Esophagus muscularis mucosa (tissue), 4 donors: ENCODE measurements around the gene MBD5. TPM values are rescaled to one million over a fixed set of nuclear protein-coding genes. Genes with fewer than 3 reads are reported as not detected.

ENCODE experiments used
- DNase-seq: peaks from one replicate; pipeline ENCODE4 v3.0.0-alpha.2; 2017; ENCODE audit errors: extremely low spot score
- H3K27ac ChIP-seq, 4 donors: fragments of 200-600 bp; sonication (generic); replicated peaks in 1 of 4; 1 replicate in 3 of 4; 2 replicates in 1 of 4; pipeline ENCODE4 v1.5.1; 2016 to 2019; ENCODE audit warnings: mild to moderate bottlenecking in 1 of 4
- H3K27me3 ChIP-seq, 4 donors: fragments of 200-600 bp; sonication (generic); one replicate each; pipeline versions ENCODE4 v1.5.1 to v1.6.0; 2016 to 2019
- H3K36me3 ChIP-seq, 4 donors: fragments of 200-600 bp; sonication (generic); one replicate each; pipeline ENCODE4 v1.5.1; 2016 to 2019
- H3K4me1 ChIP-seq, 4 donors: fragments of 200-600 bp; sonication (generic); one replicate each; pipeline ENCODE4 v1.5.1; 2016 to 2019
- H3K4me3 ChIP-seq, 4 donors: fragments of 200-600 bp; sonication (generic); 1 replicate in 2 of 4; 2 replicates in 2 of 4; pipeline ENCODE4 v1.5.1; 2016 to 2019; ENCODE audit warnings: mild to moderate bottlenecking in 4 of 4, moderate library complexity in 1 of 4
- H3K9me3 ChIP-seq, 4 donors: fragments of 200-600 bp; sonication (generic); 1 replicate in 3 of 4; 2 replicates in 1 of 4; pipeline ENCODE4 v1.5.1; 2016 to 2019
- EP300 ChIP-seq: sonication (generic); formaldehyde crosslinking; IDR thresholded peaks from one replicate; pipeline ENCODE4 v1.6.1; 2017; ENCODE audit warnings: antibody characterized with exemption
- POLR2A ChIP-seq: fragments of 450-650 bp; IDR thresholded peaks from one replicate; pipeline ENCODE4 v1.6.1; 2017; ENCODE audit warnings: antibody characterized with exemption, moderate library complexity, mild to moderate bottlenecking, low read depth
- POLR2AphosphoS5 ChIP-seq, 2 donors: sonication (generic); formaldehyde crosslinking; IDR thresholded peaks; one replicate each; pipeline ENCODE4 v1.6.1; 2017; ENCODE audit warnings: antibody characterized with exemption in 2 of 2
- WGBS: methylation state at CpG from one replicate; pipeline ENCODE4 v1.1.5; 2018; 5-methylcytosine and 5-hydroxymethylcytosine counted together
- intact Hi-C: fragments of 100-400 bp; cut with DNase I; formaldehyde crosslinking; loops from one replicate; pipeline ENCODE4 v1.15.1; 2023
- total RNA-seq, 4 donors: library from RNA; depleted of rRNA; stranded (reverse); fragments of >200 nt; gene quantifications; one replicate each; pipeline versions ENCODE4 v1.1.0 to v1.2.1, GENCODE V29; 2016
- TF ChIP-seq, protein P1 (sequence below), 3 experiments: fragments of 200-600 bp in 2 of 3; fragments of 450-650 bp in 1 of 3; sonication (generic) in 2 of 3; IDR thresholded peaks; one replicate each; pipeline ENCODE4 v1.5.1; 2017 to 2019; ENCODE audit warnings: antibody characterized with exemption in 3 of 3, mild to moderate bottlenecking in 2 of 3, moderate library complexity in 1 of 3

Gene MBD5
- total RNA-seq, 4 donors from 2014 or later, result 34.6 to 49.0 (median 44.9) TPM

DNA sequence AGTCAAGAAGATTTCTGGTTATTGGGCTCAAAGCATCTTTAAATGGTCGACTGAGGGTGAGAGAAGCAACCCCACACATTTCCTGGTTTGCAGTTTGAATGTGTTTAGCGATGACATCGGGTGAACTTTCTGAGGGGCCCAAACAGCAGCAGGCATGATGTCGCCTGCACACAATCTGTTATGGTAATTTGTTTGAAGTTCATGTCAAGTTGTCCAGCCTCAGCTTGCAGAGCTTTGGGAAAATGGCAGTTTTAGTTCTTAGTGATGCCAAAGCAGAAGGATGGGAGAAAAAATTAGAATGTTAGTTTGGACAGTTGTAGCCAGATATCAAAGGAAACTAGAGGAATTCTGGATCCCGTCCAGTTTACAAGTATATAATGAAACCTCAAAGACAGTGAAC, 284.6 kb downstream of the MBD5 start:
- H3K27me3 ChIP-seq, result no peaks in the 10 kb centered on the region
- DNase-seq, result no peak
- 35% methylated on average over 5 of the region's 5 CpGs for WGBS

DNA sequence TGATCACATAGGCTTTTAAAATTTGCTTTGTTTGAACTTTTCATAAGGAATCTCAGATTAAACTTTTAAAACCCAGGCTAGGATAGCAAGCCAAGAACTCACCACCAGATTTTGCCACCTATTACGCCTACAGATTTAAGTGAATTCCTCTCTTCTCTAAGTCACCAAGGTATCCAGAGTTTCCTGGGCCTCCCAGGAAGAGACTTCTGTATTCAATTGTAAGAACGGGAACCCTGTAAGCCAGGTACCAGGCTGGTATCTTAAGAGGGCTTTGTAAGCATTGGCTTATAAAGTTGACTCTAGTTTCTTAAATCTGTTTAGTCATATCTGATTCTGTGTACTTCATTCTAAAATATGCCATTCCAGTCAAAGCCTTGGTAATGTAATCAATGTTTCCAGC, 285.1 kb downstream of the MBD5 start:
- no peaks in the 10 kb centered on the region for H3K9me3 ChIP-seq
- no peak overlapping the region for H3K4me3 ChIP-seq
- intact Hi-C loops, result no loop called here
- no peak for DNase-seq
- WGBS, result 93% methylated on average over 2 of the region's 2 CpGs
- H3K36me3 ChIP-seq, result no peaks in the 10 kb centered on the region
- TF ChIP-seq EP300, result no peak
- TF ChIP-seq POLR2AphosphoS5 (IDR thresholded peaks at IDR 0.05), result no peak
- H3K27me3 ChIP-seq, result no peaks in the 10 kb centered on the region
- H3K27ac ChIP-seq, result no peak overlapping the region
- peaks cover 0 to 21% (median 15%) of the 10 kb centered on the region in 4 donors for H3K4me1 ChIP-seq

More for the DNA sequence above, 284.6 kb downstream of the MBD5 start:
- no peak overlapping the region for H3K4me3 ChIP-seq
- H3K9me3 ChIP-seq, result no peaks in the 10 kb centered on the region
- no peaks in the 10 kb centered on the region for H3K36me3 ChIP-seq
- H3K4me1 ChIP-seq, result peaks cover 0 to 27% (median 19%) of the 10 kb centered on the region in 4 donors
- H3K27ac ChIP-seq, result no peak overlapping the region
- intact Hi-C loops, result no loop called here
- TF ChIP-seq POLR2AphosphoS5 (IDR thresholded peaks at IDR 0.05), result no peak

DNA sequence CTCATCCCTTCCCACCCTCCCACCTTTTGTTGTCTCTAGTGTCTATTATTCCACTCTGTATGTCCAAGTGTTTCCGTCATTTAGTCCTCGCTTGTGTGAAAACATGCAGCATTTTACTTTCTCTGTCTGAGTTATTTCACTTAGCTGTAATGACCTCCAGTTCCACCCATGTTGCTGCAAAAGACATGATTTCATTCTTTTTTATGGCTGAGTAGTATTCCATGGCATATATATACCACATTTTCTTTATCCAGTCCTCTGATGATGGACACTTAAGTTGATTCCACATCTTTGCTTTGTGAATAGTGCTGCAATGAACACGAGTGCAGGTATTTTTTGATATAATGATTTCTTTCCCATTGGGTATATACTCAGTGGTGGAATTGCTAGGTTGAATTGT, 296.7 kb downstream of the MBD5 start:
- H3K4me1 ChIP-seq, result no peaks in the 10 kb centered on the region
- no peak for DNase-seq
- WGBS, result 65% methylated on average over 3 of the region's 3 CpGs
- TF ChIP-seq, protein P1, sequence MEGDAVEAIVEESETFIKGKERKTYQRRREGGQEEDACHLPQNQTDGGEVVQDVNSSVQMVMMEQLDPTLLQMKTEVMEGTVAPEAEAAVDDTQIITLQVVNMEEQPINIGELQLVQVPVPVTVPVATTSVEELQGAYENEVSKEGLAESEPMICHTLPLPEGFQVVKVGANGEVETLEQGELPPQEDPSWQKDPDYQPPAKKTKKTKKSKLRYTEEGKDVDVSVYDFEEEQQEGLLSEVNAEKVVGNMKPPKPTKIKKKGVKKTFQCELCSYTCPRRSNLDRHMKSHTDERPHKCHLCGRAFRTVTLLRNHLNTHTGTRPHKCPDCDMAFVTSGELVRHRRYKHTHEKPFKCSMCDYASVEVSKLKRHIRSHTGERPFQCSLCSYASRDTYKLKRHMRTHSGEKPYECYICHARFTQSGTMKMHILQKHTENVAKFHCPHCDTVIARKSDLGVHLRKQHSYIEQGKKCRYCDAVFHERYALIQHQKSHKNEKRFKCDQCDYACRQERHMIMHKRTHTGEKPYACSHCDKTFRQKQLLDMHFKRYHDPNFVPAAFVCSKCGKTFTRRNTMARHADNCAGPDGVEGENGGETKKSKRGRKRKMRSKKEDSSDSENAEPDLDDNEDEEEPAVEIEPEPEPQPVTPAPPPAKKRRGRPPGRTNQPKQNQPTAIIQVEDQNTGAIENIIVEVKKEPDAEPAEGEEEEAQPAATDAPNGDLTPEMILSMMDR (IDR thresholded peaks at IDR 0.05), result no peak
- TF ChIP-seq POLR2AphosphoS5 (IDR thresholded peaks at IDR 0.05), result no peak
- no peak overlapping the region for H3K4me3 ChIP-seq
- intact Hi-C loops, result no loop called here
- peaks cover 0 to 13% (median 5%) of the 10 kb centered on the region in 4 donors for H3K36me3 ChIP-seq
- H3K27me3 ChIP-seq, result no peaks in the 10 kb centered on the region
- no peaks in the 10 kb centered on the region for H3K9me3 ChIP-seq
- H3K27ac ChIP-seq, result no peak overlapping the region

DNA sequence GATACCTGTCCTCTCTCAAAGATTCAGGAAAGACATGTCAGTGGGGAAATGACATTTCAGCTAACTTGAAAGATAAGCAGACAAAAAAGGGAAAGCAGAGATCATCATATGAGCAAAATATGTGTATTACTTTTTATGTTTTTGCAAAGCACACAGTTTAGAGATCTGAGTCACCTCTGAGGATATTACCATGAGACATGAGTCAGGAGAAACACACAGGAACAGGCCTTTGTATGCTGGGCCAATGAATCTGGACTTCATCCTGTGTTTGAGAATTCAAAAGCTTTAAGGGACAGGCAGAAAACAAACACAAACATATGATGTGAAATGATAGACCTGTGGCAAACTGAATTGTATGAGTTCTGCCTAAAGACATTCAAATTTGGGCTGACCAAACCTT, 317.6 kb downstream of the MBD5 start:
- intact Hi-C loops, result no loop called here
- no peak for DNase-seq
- TF ChIP-seq, protein P1 (IDR thresholded peaks at IDR 0.05), result no peak
- TF ChIP-seq EP300 (no peak), POLR2AphosphoS5 (IDR thresholded peaks at IDR 0.05) (no peak), POLR2A (no peak)
- no peak overlapping the region for H3K27ac ChIP-seq
- peaks cover 0 to 18% (median 8%) of the 10 kb centered on the region in 4 donors for H3K36me3 ChIP-seq
- H3K4me1 ChIP-seq, result no peaks in the 10 kb centered on the region
- H3K4me3 ChIP-seq, result no peak overlapping the region
- peaks cover 0 to 7% (median 0%) of the 10 kb centered on the region in 4 donors for H3K9me3 ChIP-seq
- no peaks in the 10 kb centered on the region for H3K27me3 ChIP-seq

DNA sequence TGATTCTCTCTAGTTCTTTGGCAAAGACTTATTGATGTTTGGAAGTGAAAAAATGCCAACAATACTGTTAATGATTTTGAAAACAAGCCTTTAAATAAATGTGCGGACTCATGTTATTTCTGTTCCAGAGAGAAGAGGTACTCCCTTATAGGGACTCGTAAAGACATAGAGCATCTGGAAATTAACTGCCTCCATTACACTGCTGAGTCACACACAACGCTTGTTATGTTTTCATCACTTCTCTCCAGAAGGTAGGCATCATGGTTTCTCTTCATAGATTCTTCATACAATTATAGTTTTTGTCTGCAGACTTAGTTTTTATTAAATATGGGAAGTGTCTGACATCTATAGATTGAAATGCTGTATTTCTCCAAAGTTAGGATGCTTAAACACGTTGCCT, 321.2 kb downstream of the MBD5 start:
- peaks cover 0 to 7% (median 0%) of the 10 kb centered on the region in 4 donors for H3K9me3 ChIP-seq
- peaks cover 0 to 13% (median 8%) of the 10 kb centered on the region in 4 donors for H3K36me3 ChIP-seq
- 97% methylated on average over 4 of the region's 4 CpGs for WGBS
- H3K27ac ChIP-seq, result no peak overlapping the region
- intact Hi-C loops, result no loop called here
- DNase-seq, result no peak
- TF ChIP-seq, protein P1 (IDR thresholded peaks at IDR 0.05), result no peak
- TF ChIP-seq POLR2A, result no peak
- TF ChIP-seq POLR2AphosphoS5 (IDR thresholded peaks at IDR 0.05), result no peak
- TF ChIP-seq EP300, result no peak
- H3K4me3 ChIP-seq, result no peak overlapping the region
- H3K27me3 ChIP-seq, result no peaks in the 10 kb centered on the region
- H3K4me1 ChIP-seq, result no peaks in the 10 kb centered on the region

DNA sequence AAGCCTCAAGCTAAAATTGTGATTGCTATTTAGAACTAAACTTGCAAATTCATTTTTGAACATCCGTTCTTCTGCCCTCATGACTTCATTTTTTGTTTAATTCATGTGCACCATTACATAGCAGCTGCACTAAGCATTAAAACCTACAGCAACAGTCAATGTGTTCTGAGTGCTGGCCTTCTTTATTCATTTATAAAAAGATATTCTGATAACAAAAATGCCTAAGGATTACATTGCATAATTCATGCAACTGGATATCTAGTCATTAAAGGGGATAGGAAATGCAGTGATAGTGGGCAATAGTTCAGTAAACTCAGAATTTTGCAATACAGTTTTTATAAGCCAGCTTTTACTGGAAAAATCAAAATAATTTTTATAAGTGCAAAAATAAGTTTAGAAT, 329.3 kb downstream of the MBD5 start:
- no peaks in the 10 kb centered on the region for H3K4me1 ChIP-seq
- intact Hi-C loops, result no loop called here
- H3K4me3 ChIP-seq, result no peak overlapping the region
- H3K36me3 ChIP-seq, result peaks cover 0 to 4% (median 0%) of the 10 kb centered on the region in 4 donors
- peaks cover 0 to under 1% (median under 1%) of the 10 kb centered on the region in 4 donors for H3K9me3 ChIP-seq
- DNase-seq, result no peak
- no peak overlapping the region for H3K27ac ChIP-seq
- 87% methylated on average over 1 of the region's 1 CpG for WGBS
- no peak for TF ChIP-seq POLR2A
- no peak for TF ChIP-seq POLR2AphosphoS5 (IDR thresholded peaks at IDR 0.05)
- TF ChIP-seq, protein P1 (IDR thresholded peaks at IDR 0.05), result no peak
- TF ChIP-seq EP300, result no peak
- H3K27me3 ChIP-seq, result no peaks in the 10 kb centered on the region
